GM21786 (cell line): ENCODE results near the gene MTMR4.
A peak's percentile ranks its signal among the peaks of the same experiment; 100 is the strongest.
"Not testable (repeated sequence)": the region's sequence is repeated elsewhere in the genome, so short reads cannot be mapped to it uniquely, and the experiment has no call there.

Source experiments
- ATAC-seq: cut with Tn5 transposase; IDR thresholded peaks from one replicate; pipeline ENCODE4 v1.9.1; 2021; ENCODE audit not compliant: unreplicated experiment

Gene MTMR4

DNA sequence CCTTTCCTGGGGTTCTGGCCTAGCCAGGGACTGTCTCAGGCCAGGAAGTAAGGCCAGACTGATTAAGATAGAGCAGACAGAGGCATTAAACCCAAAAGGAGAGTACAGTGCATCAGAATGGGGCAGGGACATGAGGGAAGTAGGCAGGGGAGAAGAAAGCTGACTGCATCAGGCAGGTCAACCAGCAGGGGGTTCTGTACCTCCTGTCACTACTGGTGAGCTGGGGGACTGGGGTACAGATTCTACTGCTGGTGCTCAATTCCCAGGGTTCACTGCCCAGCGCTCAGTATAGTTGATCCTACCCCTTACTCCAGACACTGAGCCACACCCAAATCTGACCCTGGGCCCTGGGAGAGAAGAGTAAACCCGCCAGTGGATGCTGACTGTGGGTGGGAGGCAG, 12.9 kb upstream of the MTMR4 start:
- no peak for ATAC-seq

DNA sequence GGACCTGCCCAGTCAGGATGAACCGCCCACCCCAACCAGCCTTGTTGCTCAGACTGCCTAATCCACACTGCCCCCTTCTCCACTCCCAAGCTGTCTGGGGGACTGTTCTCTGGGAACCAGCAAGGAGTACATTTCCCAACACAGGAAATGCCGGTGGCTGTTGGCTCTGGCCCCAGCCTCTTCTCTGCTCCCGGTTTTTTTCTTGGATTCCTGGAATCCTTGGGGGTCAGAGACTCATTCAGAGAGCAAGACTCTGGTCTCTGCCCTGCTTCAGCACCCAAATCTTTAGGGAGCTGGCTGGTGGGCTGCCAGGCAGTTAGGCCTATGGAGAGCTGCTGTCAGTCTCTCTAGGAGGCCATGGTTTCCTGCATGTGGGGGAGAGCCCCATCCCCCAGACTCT, 10.8 kb upstream of the MTMR4 start:
- no peak for ATAC-seq

DNA sequence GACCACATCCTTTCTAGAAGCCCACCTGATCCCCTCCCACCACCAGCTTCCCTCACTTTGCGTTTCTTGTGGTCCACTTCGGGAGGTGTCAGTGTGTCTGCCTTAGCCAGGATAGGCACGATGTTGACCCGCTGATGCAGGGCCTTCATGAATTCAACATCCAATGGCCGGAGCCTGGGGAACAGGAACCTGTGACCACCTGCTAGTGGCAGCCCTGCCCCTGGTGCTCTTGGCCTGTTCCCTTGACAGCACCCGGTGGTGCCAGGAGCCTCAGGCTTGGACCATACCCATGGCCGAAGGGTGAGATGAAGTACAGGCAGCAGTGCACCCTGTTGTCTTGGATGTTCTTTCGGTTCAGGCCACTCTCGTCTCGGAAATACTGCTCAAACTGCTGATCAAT, 7.2 kb upstream of the MTMR4 start:
- ATAC-seq, result no peak

GRCh38 chr17:58520843-58521430, 6.5 kb upstream of the MTMR4 start:
- ATAC-seq, result no peak

DNA sequence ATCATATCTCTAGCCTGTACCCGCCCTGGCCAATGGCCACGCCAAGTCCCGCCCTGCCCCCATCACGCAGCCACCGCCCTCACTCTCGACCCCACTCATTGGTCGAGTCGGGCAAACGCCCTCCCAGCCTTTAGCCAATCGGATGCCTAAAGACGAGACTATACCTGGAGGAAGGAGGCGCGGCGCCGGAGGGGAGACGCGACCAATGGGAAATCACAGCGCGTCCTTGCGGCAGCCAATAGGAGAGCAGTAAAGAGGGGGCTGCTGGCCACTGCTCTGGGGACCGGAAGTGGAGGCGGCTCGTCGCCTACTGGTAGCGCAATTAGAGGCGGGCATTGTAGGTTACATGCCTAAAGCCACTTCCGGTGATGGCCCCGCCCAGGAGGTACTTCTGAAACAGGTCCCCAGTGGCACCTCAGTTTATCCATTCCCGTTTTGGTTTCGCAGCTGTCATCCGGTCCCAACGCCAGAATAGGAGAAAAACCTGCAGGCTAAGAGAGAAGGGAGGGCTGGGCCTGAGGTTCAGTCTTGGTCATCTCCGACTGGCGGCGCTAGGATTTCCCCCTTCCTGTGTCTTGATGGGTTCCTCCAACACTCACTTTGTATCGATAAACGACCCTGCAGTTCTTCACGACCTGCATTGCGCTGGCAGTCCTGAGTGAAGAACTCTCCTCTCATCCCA, 3.6 kb upstream of the MTMR4 start:
- peak; percentile 82 for ATAC-seq

- no peak for ATAC-seq
Observed at GRCh38 chr17:58517378-58517927, 3.0 kb upstream of the MTMR4 start.

- no peak for ATAC-seq
Observed at GRCh38 chr17:58516644-58517377, 2.4 kb upstream of the MTMR4 start.

- ATAC-seq, result no peak
Observed at GRCh38 chr17:58515286-58515685, 848 bp upstream of the MTMR4 start.

- ATAC-seq, result no peak
Observed at GRCh38 chr17:58514770-58515157, 326 bp upstream of the MTMR4 start.

DNA sequence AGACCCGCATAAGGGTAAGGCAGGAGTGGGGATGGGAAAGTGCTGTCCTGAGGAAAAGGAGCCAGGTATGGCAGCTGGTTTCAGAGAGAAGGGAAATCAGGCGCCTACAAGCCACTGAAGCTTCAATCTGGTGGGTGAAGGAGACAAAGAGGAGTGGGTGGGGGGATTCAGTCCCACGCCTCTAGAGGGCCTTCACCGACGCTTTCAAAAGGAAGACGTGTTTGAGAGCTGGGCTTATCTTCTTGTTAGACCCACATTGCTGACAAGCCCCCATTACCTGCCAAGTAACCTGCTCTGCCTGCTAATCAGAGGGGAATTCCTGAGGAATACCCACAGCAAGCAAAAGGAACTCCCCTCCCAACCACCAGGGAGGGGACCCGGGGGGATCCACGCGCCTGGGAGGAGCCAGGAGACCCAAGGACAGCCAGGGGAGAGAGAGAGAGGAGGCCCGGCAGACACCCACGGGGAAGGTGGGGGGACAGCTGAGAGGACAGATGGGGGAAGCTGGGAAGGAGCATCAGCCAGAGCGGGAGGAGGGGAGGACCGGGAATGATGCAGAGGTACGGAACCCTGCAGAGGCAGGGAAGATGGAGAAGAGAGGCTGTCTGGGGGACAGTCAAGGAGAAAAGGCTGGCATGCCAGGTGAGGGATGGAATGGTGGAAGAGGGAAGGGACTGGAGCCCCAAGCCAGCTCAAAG, 1.0 kb downstream of the MTMR4 start:
- ATAC-seq, result no peak

- no peak for ATAC-seq
Observed at GRCh38 chr17:58510075-58510474, 4.4 kb downstream of the MTMR4 start.

DNA sequence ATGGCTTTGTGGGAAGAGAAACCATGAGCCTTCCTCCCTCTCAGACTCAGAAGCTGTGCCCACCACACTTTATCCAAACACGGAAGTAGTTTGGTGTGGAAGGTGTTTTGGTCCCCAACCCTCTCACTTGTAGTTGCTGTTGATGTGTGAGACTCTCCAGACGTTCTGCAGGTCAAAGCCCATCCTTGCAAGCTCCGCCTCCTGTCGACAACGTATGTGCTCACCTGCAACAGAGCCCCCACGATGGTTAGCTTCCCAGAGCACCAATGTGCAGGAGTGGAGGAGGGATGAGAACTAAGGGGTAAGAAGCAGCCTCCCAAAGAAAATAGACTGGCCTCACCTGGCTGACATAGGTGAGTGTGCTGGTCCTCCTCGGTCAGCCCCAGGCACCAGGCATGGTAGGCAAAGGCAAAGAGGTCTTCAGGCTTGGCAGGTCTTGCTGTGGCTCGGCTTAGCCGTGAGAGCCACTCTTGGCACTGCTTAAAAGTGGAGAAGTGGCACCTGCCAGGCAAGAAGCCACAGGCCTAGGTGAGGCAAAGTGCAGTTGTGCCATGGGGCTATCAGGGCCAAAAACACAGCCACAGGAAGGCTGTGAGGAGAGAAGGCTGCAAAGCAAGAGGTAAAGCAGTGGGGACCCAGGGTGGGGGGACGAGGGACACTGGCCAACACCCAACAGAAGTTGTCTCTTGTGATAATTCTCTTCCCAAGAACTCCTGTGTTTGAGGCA, 5.9 kb downstream of the MTMR4 start:
- no peak for ATAC-seq

GRCh38 chr17:58507123-58507634, 7.3 kb downstream of the MTMR4 start:
- ATAC-seq, result no peak

DNA sequence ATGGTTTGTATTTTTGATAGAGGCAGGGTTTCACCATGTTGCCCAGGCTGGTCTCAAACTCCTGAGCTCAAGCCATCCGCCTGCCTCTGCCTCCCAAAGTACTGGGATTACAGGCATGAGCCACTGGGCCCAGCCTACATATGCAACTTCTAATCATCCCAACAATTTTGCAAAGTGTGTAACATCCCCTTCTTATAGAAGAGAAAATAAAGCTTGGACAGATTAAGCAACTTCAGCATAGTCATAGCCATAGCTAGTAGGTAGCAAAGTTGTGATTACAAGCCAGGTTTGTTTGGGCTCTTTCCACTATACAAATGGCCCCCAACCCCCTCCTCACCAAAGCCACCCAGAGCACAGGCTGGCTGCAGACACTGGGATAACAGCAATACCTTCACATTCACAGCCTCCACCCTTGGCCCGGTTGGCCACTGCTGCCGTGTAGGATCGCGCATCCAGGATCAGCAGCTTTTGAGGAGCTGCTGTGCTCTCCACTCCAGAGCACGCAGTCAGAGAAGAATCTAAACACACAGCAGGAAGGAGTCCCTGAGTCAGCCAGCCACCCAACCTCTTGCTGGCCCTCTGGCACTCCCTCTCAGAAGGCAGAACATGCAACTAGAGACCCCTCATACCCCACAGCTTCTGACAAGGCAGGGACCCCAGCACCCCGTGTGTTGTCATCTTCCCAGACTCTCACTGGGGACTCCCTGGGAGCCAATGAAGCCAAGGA, 7.9 kb downstream of the MTMR4 start:
- no peak for ATAC-seq

DNA sequence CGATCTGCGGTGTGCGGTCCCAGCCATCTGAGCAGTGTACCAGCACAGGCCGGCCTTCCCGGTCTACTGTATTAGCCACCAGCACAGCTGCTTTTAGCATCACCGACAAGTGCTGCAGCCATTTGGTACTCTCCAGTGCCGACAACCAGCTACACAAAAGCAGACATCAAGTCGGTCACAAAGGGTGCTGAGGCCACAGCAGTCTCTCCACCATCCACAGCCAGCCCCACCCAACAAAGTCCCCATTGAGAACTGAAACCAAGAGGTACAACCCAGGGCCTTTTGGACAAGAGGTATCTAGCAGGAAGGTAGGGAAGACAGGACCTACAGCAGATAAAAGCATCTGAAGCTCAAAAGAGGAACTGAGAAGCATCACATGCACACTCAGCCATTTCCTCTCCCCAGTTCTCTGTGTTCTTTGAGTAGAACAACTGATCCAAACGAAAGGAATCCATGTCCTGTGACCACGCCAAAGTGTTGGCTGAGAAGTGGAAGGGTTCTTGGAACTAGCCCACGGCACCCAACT, 9.5 kb downstream of the MTMR4 start:
- peak; percentile 93 for ATAC-seq

DNA sequence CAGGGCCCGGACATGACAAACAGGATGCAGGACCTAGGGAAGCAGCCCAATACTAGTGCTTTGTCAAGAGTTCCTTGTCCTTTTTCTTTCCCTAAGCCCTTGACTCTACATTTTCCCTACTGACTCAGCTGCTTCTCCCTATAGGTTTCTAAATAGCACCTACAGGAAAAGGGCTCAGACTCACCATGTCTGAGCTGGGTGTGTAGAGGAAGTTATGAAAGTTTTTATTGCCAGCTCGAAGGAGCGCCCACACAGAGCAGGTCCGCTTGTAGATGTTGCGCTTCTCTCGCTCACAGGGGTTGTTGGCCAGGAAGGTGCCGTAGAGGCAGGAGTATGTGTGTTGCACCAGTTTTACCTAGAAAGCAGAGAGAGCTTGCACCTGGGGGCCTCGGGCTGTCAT, 10.6 kb downstream of the MTMR4 start:
- no peak for ATAC-seq

- not testable (repeated sequence) for ATAC-seq
Observed at GRCh38 chr17:58503134-58503533, 11.3 kb downstream of the MTMR4 start.

DNA sequence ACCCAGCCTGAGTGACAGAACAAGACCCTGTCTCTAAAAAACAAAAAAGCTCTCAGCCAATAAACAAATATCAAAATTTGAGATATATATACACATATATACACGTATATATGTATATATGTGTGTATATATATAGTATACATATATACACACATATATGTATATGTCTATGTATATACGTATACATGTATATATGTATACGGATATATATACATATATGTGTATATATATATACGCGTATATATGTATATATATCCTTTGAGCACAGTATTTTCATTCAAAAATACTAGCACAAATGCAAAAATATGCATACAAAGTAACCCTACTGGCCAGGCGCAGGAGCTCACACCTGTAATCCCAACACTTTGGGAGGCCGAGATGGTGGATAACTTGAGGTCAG, 13.0 kb downstream of the MTMR4 start:
- no peak for ATAC-seq

DNA sequence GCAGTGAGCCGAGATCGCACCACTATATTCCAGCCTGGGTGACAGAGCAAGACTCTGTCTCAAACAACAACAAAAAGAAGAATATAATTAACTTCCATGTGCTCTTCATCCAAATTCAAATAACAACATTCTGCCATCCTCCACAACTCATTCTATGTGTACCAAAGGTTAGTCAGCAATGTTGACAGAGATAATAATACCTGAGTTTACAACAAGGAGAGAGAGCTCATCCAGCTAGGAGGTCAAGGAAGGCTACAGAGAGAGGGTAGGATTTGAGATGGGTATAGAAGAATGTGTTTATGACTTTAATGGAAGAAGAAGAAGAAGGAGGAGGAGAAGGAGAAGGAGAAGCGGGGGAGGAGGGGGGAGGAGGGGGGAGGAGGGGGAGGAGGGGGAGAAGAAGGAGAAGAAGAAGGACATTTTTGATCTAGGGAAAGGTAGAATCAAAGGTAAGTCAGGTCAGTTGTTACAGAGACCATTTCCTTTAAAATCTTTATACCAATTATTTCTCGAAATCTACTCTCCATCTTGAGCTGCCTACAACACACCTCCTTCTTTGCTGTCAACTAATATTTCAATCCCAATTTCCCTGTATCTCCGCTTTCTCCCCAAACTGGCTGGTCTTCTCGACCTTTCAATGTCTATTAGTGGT, 16.1 kb downstream of the MTMR4 start:
- ATAC-seq, result no peak
